ENCODE data around the gene GNG12. TPM values are rescaled to one million over a fixed set of nuclear protein-coding genes. Genes with fewer than 3 reads are reported as not detected.

GNG12 gene
- total RNA-seq, 6 donors from 2014 or later, result 14.3 to 54.6 (median 45.1) TPM

DNA sequence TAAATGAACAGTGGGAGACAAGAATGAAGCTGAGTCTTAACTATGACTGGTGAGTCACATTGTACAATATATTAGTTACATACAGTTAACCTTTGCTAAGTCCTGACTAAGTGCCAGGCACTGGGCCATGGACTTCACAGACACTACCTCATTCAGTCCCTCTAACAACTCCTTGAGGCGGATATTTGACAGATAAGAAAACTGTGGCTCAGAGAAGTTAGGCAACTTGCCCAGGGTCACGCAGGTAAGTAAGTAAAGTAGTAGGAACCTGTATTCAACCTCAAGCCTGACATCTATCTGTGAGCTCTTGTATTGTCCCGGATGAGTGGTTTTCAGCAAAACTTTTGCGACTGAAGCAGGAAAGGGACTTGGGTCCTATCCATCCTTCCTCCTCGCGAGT is 62.1 kb downstream of the GNG12 start:
- peaks cover 0 to 7% (median 4%) of the 10 kb centered on the region in 4 donors for H3K4me1 ChIP-seq
- WGBS, 2 donors, result 78 to 87% methylated on average over 6 of the region's 6 CpGs
- no peak overlapping the region for H3K4me3 ChIP-seq
- H3K27me3 ChIP-seq, result no peaks in the 10 kb centered on the region
- H3K9me3 ChIP-seq, result no peaks in the 10 kb centered on the region
- TF ChIP-seq, protein P1, sequence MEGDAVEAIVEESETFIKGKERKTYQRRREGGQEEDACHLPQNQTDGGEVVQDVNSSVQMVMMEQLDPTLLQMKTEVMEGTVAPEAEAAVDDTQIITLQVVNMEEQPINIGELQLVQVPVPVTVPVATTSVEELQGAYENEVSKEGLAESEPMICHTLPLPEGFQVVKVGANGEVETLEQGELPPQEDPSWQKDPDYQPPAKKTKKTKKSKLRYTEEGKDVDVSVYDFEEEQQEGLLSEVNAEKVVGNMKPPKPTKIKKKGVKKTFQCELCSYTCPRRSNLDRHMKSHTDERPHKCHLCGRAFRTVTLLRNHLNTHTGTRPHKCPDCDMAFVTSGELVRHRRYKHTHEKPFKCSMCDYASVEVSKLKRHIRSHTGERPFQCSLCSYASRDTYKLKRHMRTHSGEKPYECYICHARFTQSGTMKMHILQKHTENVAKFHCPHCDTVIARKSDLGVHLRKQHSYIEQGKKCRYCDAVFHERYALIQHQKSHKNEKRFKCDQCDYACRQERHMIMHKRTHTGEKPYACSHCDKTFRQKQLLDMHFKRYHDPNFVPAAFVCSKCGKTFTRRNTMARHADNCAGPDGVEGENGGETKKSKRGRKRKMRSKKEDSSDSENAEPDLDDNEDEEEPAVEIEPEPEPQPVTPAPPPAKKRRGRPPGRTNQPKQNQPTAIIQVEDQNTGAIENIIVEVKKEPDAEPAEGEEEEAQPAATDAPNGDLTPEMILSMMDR (IDR thresholded peaks at IDR 0.05), result peak in 1 of 6 experiments; percentile 10
- no peak for TF ChIP-seq EP300 (IDR thresholded peaks at IDR 0.05)
- peak in 1 of 2 donors; percentile 64 for ATAC-seq (ENCODE audit: low FRiP score in 2 of 2)
- no peak overlapping the region for H3K27ac ChIP-seq
- peak in 1 of 2 donors; percentile 36 for DNase-seq
- peaks cover 0 to under 1% (median 0%) of the 10 kb centered on the region in 4 donors for H3K36me3 ChIP-seq

DNA sequence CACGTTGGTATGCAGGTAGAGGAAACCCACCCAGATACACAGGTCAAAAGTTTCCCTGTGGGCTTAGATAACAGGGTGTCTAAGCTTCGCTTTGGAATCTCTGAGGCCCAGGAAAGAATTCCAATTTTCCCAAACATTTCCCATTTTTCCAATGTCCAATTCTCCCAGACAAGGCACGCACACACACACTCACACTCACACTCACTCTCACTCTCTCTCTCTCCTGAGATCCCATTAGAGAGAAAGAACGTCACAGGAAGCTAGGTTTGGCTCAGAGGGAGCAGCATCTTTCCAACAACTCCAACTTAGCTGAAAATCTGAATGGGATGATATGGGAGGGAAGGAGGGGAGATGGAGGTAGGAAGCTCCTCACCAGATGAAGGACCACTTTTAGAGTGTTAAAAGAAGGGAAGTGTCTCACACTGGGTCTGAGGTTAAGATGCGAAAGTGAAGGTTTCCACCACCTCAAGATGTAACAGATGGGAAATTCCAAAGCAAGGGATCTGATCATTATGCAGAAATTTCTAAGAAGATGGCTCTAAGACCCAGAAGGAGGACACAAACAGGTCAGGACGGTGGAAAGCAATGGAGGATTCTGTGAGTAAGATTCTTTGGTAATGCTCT is 63.5 kb downstream of the GNG12 start:
- no peak for ATAC-seq (ENCODE audit: low FRiP score in 2 of 2)

DNA sequence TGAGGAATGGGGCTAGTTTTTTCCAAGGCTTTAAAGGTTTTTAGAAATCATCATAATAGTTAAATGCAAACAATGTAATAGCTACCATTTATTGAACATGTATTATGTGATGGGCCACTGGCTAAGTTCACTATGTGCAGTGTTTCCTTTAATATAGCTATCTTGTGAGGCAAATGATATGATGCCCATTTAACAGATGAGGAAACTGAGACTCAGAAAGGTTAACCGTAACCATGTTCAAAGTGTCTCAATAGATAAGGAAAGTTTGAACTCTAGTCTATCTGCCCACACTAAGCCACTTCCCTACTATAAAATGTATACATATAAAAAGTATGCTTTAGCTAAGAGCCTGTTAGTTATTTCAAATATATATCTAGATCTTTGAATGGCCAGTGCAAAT is 64.8 kb downstream of the GNG12 start:
- Histone ChIP-seq H3K4me3 (no peak overlapping the region), H3K27me3 (no peaks in the 10 kb centered on the region), H3K9me3 (no peaks in the 10 kb centered on the region), H3K4me1 (peaks cover 0 to 9% (median 5%) of the 10 kb centered on the region in 4 donors), H3K36me3 (no peaks in the 10 kb centered on the region), H3K27ac (no peak overlapping the region)
- ATAC-seq (ENCODE audit: low FRiP score in 2 of 2) (no peak), DNase-seq (no peak)
- TF ChIP-seq, protein P1 (IDR thresholded peaks at IDR 0.05), result no peak
- no peak for TF ChIP-seq EP300 (IDR thresholded peaks at IDR 0.05)
- no peak for TF ChIP-seq POLR2A (IDR thresholded peaks at IDR 0.05)
- TF ChIP-seq POLR2AphosphoS5 (IDR thresholded peaks at IDR 0.05), result no peak
- WGBS, 2 donors, result 93 to 100% methylated on average over 1 of the region's 1 CpG

More for the DNA sequence above, 63.5 kb downstream of the GNG12 start:
- Histone ChIP-seq H3K9me3 (no peaks in the 10 kb centered on the region), H3K36me3 (no peaks in the 10 kb centered on the region), H3K4me1 (peaks cover 0 to 9% (median 5%) of the 10 kb centered on the region in 4 donors), H3K27me3 (no peaks in the 10 kb centered on the region), H3K4me3 (no peak overlapping the region), H3K27ac (no peak overlapping the region)
- no peak for DNase-seq
- TF ChIP-seq, protein P1 (IDR thresholded peaks at IDR 0.05), result no peak
- TF ChIP-seq EP300 (IDR thresholded peaks at IDR 0.05) (no peak), POLR2A (IDR thresholded peaks at IDR 0.05) (no peak), POLR2AphosphoS5 (IDR thresholded peaks at IDR 0.05) (no peak)
- 79 to 88% methylated on average over 6 of the region's 6 CpGs for WGBS, 2 donors

DNA sequence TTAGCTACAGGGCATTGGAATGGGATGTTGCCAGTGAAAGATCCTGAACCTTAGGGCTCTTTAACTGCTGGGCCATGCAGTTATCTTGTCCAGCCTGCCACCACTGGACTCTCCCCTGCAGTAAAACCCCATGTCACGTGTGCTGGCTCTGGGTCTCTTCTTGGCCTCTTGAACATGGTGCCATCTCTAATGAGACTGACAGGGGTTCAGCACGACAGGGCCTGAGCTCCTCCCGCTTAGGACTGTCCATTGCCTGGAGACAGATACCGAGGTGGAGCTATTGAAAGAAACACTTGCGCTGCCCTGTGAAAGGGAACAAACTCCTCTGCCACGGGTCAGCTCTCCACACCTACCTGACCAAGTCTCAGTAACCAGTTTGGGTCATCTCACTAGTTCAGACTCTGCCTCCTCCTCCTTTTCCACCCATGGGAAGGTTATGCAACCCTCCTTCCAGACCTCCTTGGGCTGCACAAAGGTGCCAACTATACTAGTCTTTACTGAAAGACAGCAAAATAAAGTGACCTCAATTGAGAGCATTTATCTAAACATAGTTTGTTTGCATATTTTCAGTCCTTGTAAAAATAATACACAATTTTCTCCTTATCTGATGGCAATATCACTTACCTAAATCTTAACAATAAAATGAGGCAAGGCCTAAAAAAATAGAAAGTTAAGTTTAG is 66.0 kb downstream of the GNG12 start:
- Histone ChIP-seq H3K27me3 (no peaks in the 10 kb centered on the region), H3K36me3 (no peaks in the 10 kb centered on the region), H3K4me3 (no peak overlapping the region), H3K9me3 (no peaks in the 10 kb centered on the region), H3K4me1 (peaks cover 0 to 9% (median 5%) of the 10 kb centered on the region in 4 donors), H3K27ac (no peak overlapping the region)
- 92 to 93% methylated on average over 6 of the region's 6 CpGs for WGBS, 2 donors
- no peak for DNase-seq
- no peak for ATAC-seq (ENCODE audit: low FRiP score in 2 of 2)
- TF ChIP-seq, protein P1 (IDR thresholded peaks at IDR 0.05), result no peak
- TF ChIP-seq EP300 (IDR thresholded peaks at IDR 0.05), result no peak
- TF ChIP-seq POLR2AphosphoS5 (IDR thresholded peaks at IDR 0.05), result no peak
- no peak for TF ChIP-seq POLR2A (IDR thresholded peaks at IDR 0.05)

Measured in upper lobe of left lung (tissue), 6 donors.